ENCODE measurements around the gene GPC1.
"Not testable (repeated sequence)": the region's sequence is repeated elsewhere in the genome, so short reads cannot be mapped to it uniquely, and the experiment has no call there.

The GPC1 gene

GRCh38 chr2:240473211-240473610, 37.7 kb downstream of the GPC1 start:
- in situ Hi-C loops (cut with MboI; ENCODE audit: low pct_unique_long_range_greater_than_20kb, low sequenced_read_pairs), result no loop called here
- peak; percentile 21 for DNase-seq

GRCh38 chr2:240477916-240478315, 42.5 kb downstream of the GPC1 start:
- peak; percentile 59 for DNase-seq
- in situ Hi-C loops (cut with MboI; ENCODE audit: low pct_unique_long_range_greater_than_20kb, low sequenced_read_pairs), result no loop called here

- DNase-seq, result no peak
- in situ Hi-C loops (cut with MboI; ENCODE audit: low pct_unique_long_range_greater_than_20kb, low sequenced_read_pairs), result no loop called here
Observed at GRCh38 chr2:240478346-240479110, 43.1 kb downstream of the GPC1 start.

- no peak for DNase-seq
- in situ Hi-C loops (cut with MboI; ENCODE audit: low pct_unique_long_range_greater_than_20kb, low sequenced_read_pairs), result no loop called here
Observed at GRCh38 chr2:240479111-240479501, 43.6 kb downstream of the GPC1 start.

GRCh38 chr2:240480834-240481623, 45.6 kb downstream of the GPC1 start:
- no peak for DNase-seq
- in situ Hi-C loops (cut with MboI; ENCODE audit: low pct_unique_long_range_greater_than_20kb, low sequenced_read_pairs), result no loop called here

GRCh38 chr2:240481720-240482119, 46.3 kb downstream of the GPC1 start:
- in situ Hi-C loops (cut with MboI; ENCODE audit: low pct_unique_long_range_greater_than_20kb, low sequenced_read_pairs), result no loop called here

GRCh38 chr2:240482141-240482540, 46.7 kb downstream of the GPC1 start:
- in situ Hi-C loops (cut with MboI; ENCODE audit: low pct_unique_long_range_greater_than_20kb, low sequenced_read_pairs), result no loop called here
- DNase-seq, result no peak

More at GRCh38 chr2:240481720-240482119, 46.3 kb downstream of the GPC1 start:
- no peak for DNase-seq

GRCh38 chr2:240491483-240491882, 56.0 kb downstream of the GPC1 start:
- in situ Hi-C loops (cut with MboI; ENCODE audit: low pct_unique_long_range_greater_than_20kb, low sequenced_read_pairs), result no loop called here
- no peak for DNase-seq

- DNase-seq, result no peak
Observed at GRCh38 chr2:240494194-240494793, 58.8 kb downstream of the GPC1 start.

GRCh38 chr2:240494942-240495341, 59.5 kb downstream of the GPC1 start:
- DNase-seq; in situ Hi-C loops (cut with MboI; ENCODE audit: low pct_unique_long_range_greater_than_20kb, low sequenced_read_pairs): not testable (repeated sequence)

More at GRCh38 chr2:240494194-240494793, 58.8 kb downstream of the GPC1 start:
- in situ Hi-C loops (cut with MboI; ENCODE audit: low pct_unique_long_range_greater_than_20kb, low sequenced_read_pairs), result no loop called here

GRCh38 chr2:240497082-240497481, 61.6 kb downstream of the GPC1 start:
- peak; percentile 22 for DNase-seq
- in situ Hi-C loops (cut with MboI; ENCODE audit: low pct_unique_long_range_greater_than_20kb, low sequenced_read_pairs), result not testable (repeated sequence)

- in situ Hi-C loops (cut with MboI; ENCODE audit: low pct_unique_long_range_greater_than_20kb, low sequenced_read_pairs), result no loop called here
- no peak for DNase-seq
Observed at GRCh38 chr2:240498171-240498957, 62.9 kb downstream of the GPC1 start.

GRCh38 chr2:240498958-240499260, 63.4 kb downstream of the GPC1 start:
- DNase-seq, result no peak
- in situ Hi-C loops (cut with MboI; ENCODE audit: low pct_unique_long_range_greater_than_20kb, low sequenced_read_pairs), result no loop called here

- no peak for DNase-seq
- in situ Hi-C loops (cut with MboI; ENCODE audit: low pct_unique_long_range_greater_than_20kb, low sequenced_read_pairs), result no loop called here
Observed at GRCh38 chr2:240499309-240500301, 64.1 kb downstream of the GPC1 start.

GRCh38 chr2:240500561-240501423, 65.3 kb downstream of the GPC1 start:
- in situ Hi-C loops (cut with MboI; ENCODE audit: low pct_unique_long_range_greater_than_20kb, low sequenced_read_pairs), result no loop called here
- no peak for DNase-seq

- in situ Hi-C loops (cut with MboI; ENCODE audit: low pct_unique_long_range_greater_than_20kb, low sequenced_read_pairs), result no loop called here
- DNase-seq, result no peak
Observed at GRCh38 chr2:240501531-240501991, 66.1 kb downstream of the GPC1 start.

GRCh38 chr2:240502059-240502429, 66.6 kb downstream of the GPC1 start:
- DNase-seq, result no peak
- in situ Hi-C loops (cut with MboI; ENCODE audit: low pct_unique_long_range_greater_than_20kb, low sequenced_read_pairs), result no loop called here
